Fibroblast of gingiva (primary cell): ENCODE data around the gene TAT.
A peak's percentile ranks its signal among the peaks of the same experiment; 100 is the strongest.

ENCODE experiments used
- DNase-seq: peaks from one replicate; pipeline ENCODE4 v3.0.0-alpha.2; 2011; ENCODE audit warnings: low read depth

The TAT gene

GRCh38 chr16:71537643-71538042, 39.2 kb downstream of the TAT start:
- DNase-seq: peak; percentile 21

- DNase-seq: no peak
Observed at GRCh38 chr16:71536752-71537499, 40.0 kb downstream of the TAT start.

GRCh38 chr16:71532366-71532765, 44.5 kb downstream of the TAT start:
- no peak for DNase-seq

- DNase-seq: no peak
Observed at GRCh38 chr16:71528863-71529262, 48.0 kb downstream of the TAT start.

GRCh38 chr16:71528257-71528656, 48.6 kb downstream of the TAT start:
- DNase-seq: no peak

GRCh38 chr16:71526111-71526631, 50.7 kb downstream of the TAT start, which contains the start of gene CHST4:
Gene CHST4, plus strand, starts transcription at chr16:71526426. Its CDS starts 10,252 bp downstream, at chr16:71536678.
- DNase-seq: peak; percentile 24

- DNase-seq: no peak
Observed at GRCh38 chr16:71524566-71525553, 52.0 kb downstream of the TAT start.

GRCh38 chr16:71520550-71520949, 56.3 kb downstream of the TAT start:
- no peak for DNase-seq
